ENCODE data around the gene GALE. TPM values are rescaled to one million over a fixed set of nuclear protein-coding genes. Genes with fewer than 3 reads are reported as not detected.

GALE gene
- polyA plus RNA-seq, 3 donors, result 17.6 to 21.9 (median 18.0) TPM

GRCh38 chr1:23816361-23816760 is 15.8 kb upstream of the GALE start:
- Histone ChIP-seq H3K9ac (ENCODE audit: insufficient read depth, low read length, poor library complexity, severe bottlenecking) (no peak overlapping the region), H3K4me3 (replicated peaks in 1 of 3; ENCODE audit: low read depth in 2 of 3, low read length in 3 of 3) (no peak overlapping the region), H3K27ac (ENCODE audit: low read depth in 1 of 2, low read length in 2 of 2) (no peak overlapping the region), H3K36me3 (replicated peaks in 1 of 2; ENCODE audit: control insufficient read depth in 1 of 2, insufficient read depth in 2 of 2, low read length in 2 of 2) (peaks cover 52 to 81% of the 10 kb centered on the region in 2 donors), H3K9me3 (replicated peaks in 1 of 2; ENCODE audit: control insufficient read depth in 1 of 2, insufficient read depth in 1 of 2, low read length in 2 of 2) (no peaks in the 10 kb centered on the region), H3K79me2 (ENCODE audit: insufficient read depth, low read length) (no peaks in the 10 kb centered on the region), H3K27me3 (ENCODE audit: control insufficient read depth in 2 of 2, insufficient read depth in 2 of 2, low read length in 2 of 2) (no peaks in the 10 kb centered on the region), H4K20me1 (ENCODE audit: insufficient read depth, low read length) (no peaks in the 10 kb centered on the region), H3K4me2 (replicated peaks; ENCODE audit: extremely low read depth, low read length, poor library complexity, severe bottlenecking) (no peak overlapping the region), H2AFZ (ENCODE audit: insufficient read depth, low read depth, low read length, poor library complexity, severe bottlenecking) (no peak overlapping the region), H3K4me1 (ENCODE audit: control insufficient read depth in 1 of 2, insufficient read depth in 2 of 2, low read length in 2 of 2) (peaks cover under 1 to 2% of the 10 kb centered on the region in 2 donors)
- 100% methylated on average over 1 of the region's 3 CpGs for WGBS (ENCODE audit: insufficient coverage)
- no peak for DNase-seq
- Mint-ChIP-seq H3K36me3 (peaks cover 61 to 87% of the 10 kb centered on the region in 2 donors), H3K27ac (no peak overlapping the region), H3K27me3 (ENCODE audit: low read depth in 3 of 3) (peaks cover 0 to 2% (median 0%) of the 10 kb centered on the region in 3 donors), H3K4me3 (no peak overlapping the region), H3K9me3 (no peaks in the 10 kb centered on the region), H3K4me1 (peaks cover 2% of the 10 kb centered on the region)
- intact Hi-C loops (cut with micrococcal nuclease), result no loop called here
- TF ChIP-seq CTCF (IDR thresholded peaks at IDR 0.05), result no peak

GRCh38 chr1:23814016-23814415 is 13.5 kb upstream of the GALE start:
- H3K4me1 ChIP-seq (ENCODE audit: control insufficient read depth in 1 of 2, insufficient read depth in 2 of 2, low read length in 2 of 2), result peaks cover 21 to 24% of the 10 kb centered on the region in 2 donors
- intact Hi-C loops (cut with micrococcal nuclease), result loop anchor here (5.0 kb wide), 2 partner anchors 42 to 53 kb away; partner anchors contain the start of gene FUCA1 (in 2 of the 2)
- no peaks in the 10 kb centered on the region for H4K20me1 ChIP-seq (ENCODE audit: insufficient read depth, low read length)
- TF ChIP-seq CTCF (IDR thresholded peaks at IDR 0.05), result no peak
- no peak overlapping the region for H3K27ac ChIP-seq (ENCODE audit: low read depth in 1 of 2, low read length in 2 of 2)
- no peaks in the 10 kb centered on the region for H3K9me3 Mint-ChIP-seq
- no peak overlapping the region for H3K4me2 ChIP-seq (replicated peaks; ENCODE audit: extremely low read depth, low read length, poor library complexity, severe bottlenecking)
- H3K27me3 ChIP-seq (ENCODE audit: control insufficient read depth in 2 of 2, insufficient read depth in 2 of 2, low read length in 2 of 2), result no peaks in the 10 kb centered on the region
- peaks cover 23% of the 10 kb centered on the region for H3K4me1 Mint-ChIP-seq
- peaks cover 59 to 77% of the 10 kb centered on the region in 2 donors for H3K36me3 Mint-ChIP-seq
- peaks cover 0 to 2% (median 0%) of the 10 kb centered on the region in 3 donors for H3K27me3 Mint-ChIP-seq (ENCODE audit: low read depth in 3 of 3)
- H3K9ac ChIP-seq (ENCODE audit: insufficient read depth, low read length, poor library complexity, severe bottlenecking), result no peak overlapping the region
- H3K4me3 ChIP-seq (replicated peaks in 1 of 3; ENCODE audit: low read depth in 2 of 3, low read length in 3 of 3), result no peak overlapping the region
- no peaks in the 10 kb centered on the region for H3K9me3 ChIP-seq (replicated peaks in 1 of 2; ENCODE audit: control insufficient read depth in 1 of 2, insufficient read depth in 1 of 2, low read length in 2 of 2)
- 60% methylated on average over 1 of the region's 4 CpGs for WGBS (ENCODE audit: insufficient coverage)
- DNase-seq, result no peak
- peaks cover 47 to 68% of the 10 kb centered on the region in 2 donors for H3K36me3 ChIP-seq (replicated peaks in 1 of 2; ENCODE audit: control insufficient read depth in 1 of 2, insufficient read depth in 2 of 2, low read length in 2 of 2)
- no peaks in the 10 kb centered on the region for H3K79me2 ChIP-seq (ENCODE audit: insufficient read depth, low read length)
- H3K27ac Mint-ChIP-seq, result no peak overlapping the region
- no peak overlapping the region for H3K4me3 Mint-ChIP-seq
- no peak overlapping the region for H2AFZ ChIP-seq (ENCODE audit: insufficient read depth, low read depth, low read length, poor library complexity, severe bottlenecking)
